IMR-90 (cell line): ENCODE data around the gene ZNF134. TPM values are rescaled to one million over a fixed set of nuclear protein-coding genes. Genes with fewer than 3 reads are reported as not detected.

Experiments
- ATAC-seq: fragments of 200-7000 bp; cut with Tn5 transposase; 2 replicates; pipeline ENCODE4 v1.9.1; 2020; ENCODE audit warnings: low read depth, mild to moderate bottlenecking, moderate library complexity
- BruUV-seq: library from RNA; stranded (reverse); fragments of 400-500 nt; replicated peaks from 2 replicates; lab custom pipeline; 2021; lab: Mats Ljungman, UMichigan
- CTCF ChIA-PET: fragments of 300-600 bp; formaldehyde crosslinking; extraction: SDS; loops from one replicate; lab custom pipeline; 2021; ENCODE audit warnings: antibody characterized with exemption; lab: Yijun Ruan, JAX
- POLR2A ChIA-PET: fragments of 300-600 bp; sonication (Branson Sonifier 250); formaldehyde crosslinking; loops from one replicate; lab custom pipeline; 2022; ENCODE audit warnings: antibody characterized with exemption; ENCODE audit not compliant: unreplicated experiment; lab: Charles Lee
- DNase-seq: peaks from one replicate; pipeline ENCODE4 v3.0.0; 2013
- H2AFZ ChIP-seq: replicated peaks from 2 replicates; pipeline ENCODE3; 2013; ENCODE audit warnings: low read length, mild to moderate bottlenecking; ENCODE audit not compliant: poor library complexity
- H2AK5ac ChIP-seq: 2 replicates; pipeline ENCODE4 v1.6.1; 2013; ENCODE audit warnings: low read depth, low read length, inconsistent platforms
- H2AK9ac ChIP-seq: replicated peaks from 2 replicates; pipeline ENCODE3; 2013; ENCODE audit warnings: mild to moderate bottlenecking, low read depth, low read length, moderate library complexity; ENCODE audit not compliant: poor library complexity
- H2BK120ac ChIP-seq: 2 replicates; pipeline ENCODE4 v1.6.1; 2013; ENCODE audit warnings: low read depth, low read length, inconsistent platforms
- H2BK15ac ChIP-seq: 3 replicates; pipeline ENCODE4 v1.6.1; 2013; ENCODE audit warnings: low read depth, low read length, inconsistent platforms
- H2BK20ac ChIP-seq: 2 replicates; pipeline ENCODE4 v1.6.1; 2013; ENCODE audit warnings: low read depth, mild to moderate bottlenecking, inconsistent platforms, low read length, moderate library complexity
- H2BK5ac ChIP-seq: 2 replicates; pipeline ENCODE4 v1.6.1; 2013; ENCODE audit warnings: mild to moderate bottlenecking, low read depth, low read length, inconsistent platforms; ENCODE audit not compliant: poor library complexity, severe bottlenecking
- H3K14ac ChIP-seq: replicated peaks from 2 replicates; pipeline ENCODE4 v1.6.1; 2013; ENCODE audit warnings: low read depth, low read length, inconsistent platforms
- H3K18ac ChIP-seq: 2 replicates; pipeline ENCODE4 v1.6.1; 2013; ENCODE audit warnings: low read depth, low read length, control low read depth
- H3K23ac ChIP-seq: 2 replicates; pipeline ENCODE4 v1.6.1; 2013; ENCODE audit warnings: low read depth, low read length, inconsistent platforms
- H3K27ac ChIP-seq: 2 replicates; pipeline ENCODE4 v1.5.1; 2013; ENCODE audit warnings: mild to moderate bottlenecking, control low read depth, low read length; ENCODE audit not compliant: insufficient read depth
- H3K27me3 ChIP-seq: 2 replicates; pipeline ENCODE4 v1.6.1; 2013; ENCODE audit warnings: low read length; ENCODE audit not compliant: control insufficient read depth, insufficient read depth
- H3K36me3 ChIP-seq: 2 replicates; pipeline ENCODE4 v1.6.1; 2013; ENCODE audit warnings: low read length, mixed read lengths; ENCODE audit not compliant: control insufficient read depth, insufficient read depth
- H3K4ac ChIP-seq: 2 replicates; pipeline ENCODE4 v1.6.1; 2013; ENCODE audit warnings: low read depth, low read length, inconsistent platforms
- H3K4me1 ChIP-seq: 2 replicates; pipeline ENCODE4 v1.6.1; 2013; ENCODE audit warnings: low read length, mixed read lengths; ENCODE audit not compliant: control insufficient read depth, insufficient read depth
- H3K4me2 ChIP-seq: 2 replicates; pipeline ENCODE4 v1.6.1; 2013; ENCODE audit warnings: low read depth, mild to moderate bottlenecking, control low read depth, low read length, moderate library complexity
- H3K4me3 ChIP-seq: 2 replicates; pipeline ENCODE4 v1.5.1; 2013; ENCODE audit warnings: low read depth, mild to moderate bottlenecking, control low read depth, low read length, moderate library complexity; ENCODE audit not compliant: insufficient read depth
- H3K56ac ChIP-seq: 2 replicates; pipeline ENCODE4 v1.6.1; 2013; ENCODE audit warnings: low read length, inconsistent platforms; ENCODE audit not compliant: insufficient read depth; ENCODE audit errors: extremely low read depth
- H3K79me1 ChIP-seq, 2 experiments: 2 replicates each; pipeline ENCODE4 v1.6.1; 2013; ENCODE audit warnings: low read length in 2 of 2, inconsistent platforms in 1 of 2, low read depth in 1 of 2
- H3K9ac ChIP-seq: 2 replicates; pipeline ENCODE4 v1.6.1; 2013; ENCODE audit warnings: low read depth, low read length, control low read depth
- H3K9me1 ChIP-seq: 2 replicates; pipeline ENCODE4 v1.6.1; 2013; ENCODE audit warnings: low read length, inconsistent platforms; ENCODE audit not compliant: insufficient read depth
- H3K9me3 ChIP-seq: 2 replicates; pipeline ENCODE4 v1.6.1; 2013; ENCODE audit warnings: low read length; ENCODE audit not compliant: control insufficient read depth, insufficient read depth
- H4K20me1 ChIP-seq: 2 replicates; pipeline ENCODE4 v1.6.1; 2013; ENCODE audit warnings: low read length, inconsistent platforms; ENCODE audit not compliant: insufficient read depth
- H4K5ac ChIP-seq: 2 replicates; pipeline ENCODE4 v1.6.1; 2013; ENCODE audit warnings: mild to moderate bottlenecking, low read depth, low read length, control low read depth
- H4K8ac ChIP-seq, 2 experiments: 2 replicates each; pipeline ENCODE4 v1.6.1; 2013; ENCODE audit warnings: low read depth in 2 of 2, low read length in 2 of 2, control low read depth in 1 of 2, inconsistent platforms in 1 of 2
- H4K91ac ChIP-seq: 2 replicates; pipeline ENCODE4 v1.6.1; 2013; ENCODE audit warnings: low read depth, low read length, inconsistent platforms; ENCODE audit not compliant: insufficient read depth
- CHD1 ChIP-seq: IDR thresholded peaks from 2 replicates; pipeline ENCODE4 v1.6.1; 2012; ENCODE audit warnings: low read depth, low read length, improper control_type of control experiment
- CTCF ChIP-seq: conservative IDR thresholded peaks from 2 replicates; pipeline ENCODE4 v1.5.1; 2012; ENCODE audit warnings: mild to moderate bottlenecking, low read depth, low read length, improper control_type of control experiment
- FOS ChIP-seq: fragments of 150-350 bp; IDR thresholded peaks from 2 replicates; pipeline ENCODE4 v1.6.1; 2016; ENCODE audit warnings: low read depth, low read length
- MAFK ChIP-seq: IDR thresholded peaks from 2 replicates; pipeline ENCODE4 v1.6.1; 2012; ENCODE audit warnings: low read depth, low read length, improper control_type of control experiment
- MXI1 ChIP-seq: IDR thresholded peaks from 2 replicates; pipeline ENCODE4 v1.6.1; 2012; ENCODE audit warnings: low read depth, mild to moderate bottlenecking, low read length, moderate library complexity, borderline replicate concordance
- NFE2L2 ChIP-seq: fragments of 150-350 bp; IDR thresholded peaks from 2 replicates; pipeline ENCODE4 v1.6.1; 2016; ENCODE audit warnings: low read depth, mild to moderate bottlenecking, low read length
- POLR2A ChIP-seq: IDR thresholded peaks from 2 replicates; pipeline ENCODE4 v1.6.1; 2012; ENCODE audit warnings: mild to moderate bottlenecking, low read depth, low read length
- RAD21 ChIP-seq: IDR thresholded peaks from 2 replicates; pipeline ENCODE4 v1.6.1; 2012; ENCODE audit warnings: low read length, improper control_type of control experiment
- RFX5 ChIP-seq: IDR thresholded peaks from 2 replicates; pipeline ENCODE4 v1.8.0; 2012; ENCODE audit warnings: low read depth, mild to moderate bottlenecking, low read length, moderate library complexity
- SMC3 ChIP-seq: fragments of 150-350 bp; IDR thresholded peaks from 2 replicates; pipeline ENCODE4 v1.6.1; 2016; ENCODE audit warnings: low read depth, mild to moderate bottlenecking, antibody characterized with exemption, low read length, moderate library complexity
- WGBS, 2 experiments: methylation state at CpG; one replicate each; pipeline versions ENCODE4 v1.1.5 to v1.1.7; 2013; ENCODE audit warnings: missing lambda C conversion rate in 2 of 2; ENCODE audit not compliant: insufficient read length in 1 of 2; ENCODE audit errors: extremely low coverage in 2 of 2; 5-methylcytosine and 5-hydroxymethylcytosine counted together
- dilution Hi-C: fragments of 300-500 bp; cut with HindIII; formaldehyde crosslinking; loops from one replicate; pipeline ENCODE4 v1.14.3; 2018; ENCODE audit warnings: low sequenced_read_pairs; ENCODE audit not compliant: unreplicated experiment
- in situ Hi-C: fragments of 300-500 bp; cut with MboI; formaldehyde crosslinking; loops from 3 replicates; pipeline ENCODE4 v1.14.3; 2019; ENCODE audit warnings: low sequenced_read_pairs, inconsistent platforms, mixed read lengths
- intact Hi-C: fragments of 100-400 bp; cut with micrococcal nuclease; formaldehyde crosslinking; loops from 2 replicates; pipeline ENCODE4 v1.10.0; 2022
- polyA plus RNA-seq, 3 experiments: library from polyadenylated mRNA; depleted of rRNA; stranded (reverse); fragments of >200 nt; gene quantifications; 2 replicates each; pipeline ENCODE4 v1.2.3, GENCODE V29; 2012; ENCODE audit warnings: low replicate concordance in 1 of 3
- total RNA-seq: library from RNA; depleted of rRNA; stranded (reverse); fragments of >200 nt; gene quantifications from 2 replicates; pipeline ENCODE4 v1.2.3, GENCODE V29; 2012

ZNF134 gene
- total and polyA plus RNA-seq, 2 of the 4 experiments (the other 2 are of a cell fraction) = 6.2 to 31.0 TPM

DNA sequence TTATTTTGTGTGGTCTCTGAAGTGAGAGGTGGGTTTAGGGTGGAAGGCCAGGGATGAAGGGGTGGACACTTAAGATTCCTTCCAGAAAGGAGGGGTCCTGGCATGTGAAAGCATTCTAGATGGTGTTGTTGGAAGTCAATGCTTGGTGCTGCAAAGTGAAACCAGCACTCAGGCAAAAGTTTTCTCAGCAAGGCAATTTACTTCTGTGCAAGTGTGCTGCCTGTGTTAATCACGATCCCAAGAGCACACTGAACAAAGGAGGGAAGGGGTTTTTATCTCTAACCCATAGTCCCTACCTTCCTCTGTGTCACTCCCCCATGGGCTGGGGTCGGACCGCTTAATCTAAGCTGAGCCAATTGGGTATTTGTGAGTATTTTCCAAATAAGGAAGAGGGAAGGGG, 1.3 kb downstream of the ZNF134 start:
- no peak overlapping the region for H2BK120ac ChIP-seq
- no peaks in the 10 kb centered on the region for H3K27me3 ChIP-seq
- peaks cover 54% of the 10 kb centered on the region for H3K9me3 ChIP-seq
- CTCF ChIA-PET = no interaction called here
- H3K9me1 ChIP-seq = no peaks in the 10 kb centered on the region
- dilution Hi-C loops (no loop called here), in situ Hi-C loops (no loop called here), intact Hi-C loops (no loop called here)
- H3K27ac ChIP-seq = no peak overlapping the region
- no peak overlapping the region for H3K4ac ChIP-seq
- no peak overlapping the region for H2BK5ac ChIP-seq
- TF ChIP-seq RFX5 (no peak), MAFK (no peak), FOS (no peak), RAD21 (no peak), MXI1 (no peak), CHD1 (no peak), SMC3 (no peak), CTCF (no peak), NFE2L2 (no peak), POLR2A (no peak)
- no peak for ATAC-seq
- H3K79me1 ChIP-seq = peaks cover 31 to 54% of the 10 kb centered on the region in 2 experiments
- peak overlapping the region; percentile 96; the same call in 1 of the 2 replicates for H3K4me3 ChIP-seq
- H3K56ac ChIP-seq = no peak overlapping the region
- no peak overlapping the region for H2BK15ac ChIP-seq
- no peak overlapping the region for H3K18ac ChIP-seq
- no peak overlapping the region for H3K14ac ChIP-seq
- no peak overlapping the region for H3K23ac ChIP-seq
- no peaks in the 10 kb centered on the region for H4K20me1 ChIP-seq
- no TSS peak for BruUV-seq
- H2AK5ac ChIP-seq = no peak overlapping the region
- POLR2A ChIA-PET = no interaction called here
- H3K9ac ChIP-seq = no peak overlapping the region
- H2BK20ac ChIP-seq = no peak overlapping the region
- DNase-seq = no peak
- H3K36me3 ChIP-seq = peaks cover 48% of the 10 kb centered on the region
- peak overlapping the region; percentile 94; the same call in 1 of the 2 replicates for H3K4me2 ChIP-seq
- H4K91ac ChIP-seq = no peak overlapping the region
- no peak overlapping the region for H4K8ac ChIP-seq
- peaks cover 2% of the 10 kb centered on the region; the same call in 1 of the 2 replicates for H3K4me1 ChIP-seq
- H4K5ac ChIP-seq = no peak overlapping the region
- H2AFZ ChIP-seq = no peak overlapping the region
- H2AK9ac ChIP-seq = no peak overlapping the region
- no CpG with 5 or more reads among the region's 3 CpGs for WGBS, 2 experiments
